C1 segment of cervical spinal cord (tissue), 14 donors: ENCODE results near the gene C16orf74.

Source experiments
- DNase-seq, 14 donors: peaks; one replicate each; lab custom pipeline; 2025; lab: John Stamatoyannopoulos, UW

The C16orf74 gene

DNA sequence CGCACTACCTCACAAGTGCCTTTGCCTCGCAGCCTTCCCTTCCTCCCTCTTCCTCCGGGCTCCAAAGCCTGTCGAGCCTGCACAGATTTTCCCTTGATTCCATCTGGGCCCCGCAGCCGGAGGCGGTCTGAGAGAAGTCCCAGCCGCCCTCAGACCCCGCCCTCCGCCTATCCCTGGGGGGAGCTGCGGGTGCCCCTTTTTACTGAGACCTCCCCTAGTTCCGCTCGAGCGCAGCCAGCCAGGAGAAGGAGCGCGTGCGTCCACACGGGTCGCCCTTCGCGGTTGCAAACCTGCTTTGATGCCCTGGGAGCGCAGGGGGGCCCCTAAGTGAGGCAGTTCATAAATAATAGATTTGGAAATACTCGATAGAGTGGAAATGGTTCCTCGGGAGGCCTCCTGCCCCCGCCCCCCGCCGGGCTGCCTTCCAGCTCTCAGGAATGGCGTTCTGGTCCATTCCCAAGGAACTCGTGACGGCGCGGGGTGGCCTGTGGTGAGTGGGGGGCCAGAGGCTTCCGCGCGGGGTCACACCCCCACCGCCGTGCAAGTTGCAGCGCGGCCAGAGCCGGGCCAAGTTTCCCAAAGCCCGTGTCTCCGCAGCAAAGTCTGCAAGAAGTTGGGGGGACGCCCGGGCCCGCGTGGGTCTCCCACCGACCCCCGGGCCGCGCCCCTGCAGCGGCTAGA is 610 bp downstream of the C16orf74 start:
- DNase-seq: no peak

- DNase-seq: no peak
Observed at GRCh38 chr16:85749771-85750145, 1.1 kb downstream of the C16orf74 start.

DNA sequence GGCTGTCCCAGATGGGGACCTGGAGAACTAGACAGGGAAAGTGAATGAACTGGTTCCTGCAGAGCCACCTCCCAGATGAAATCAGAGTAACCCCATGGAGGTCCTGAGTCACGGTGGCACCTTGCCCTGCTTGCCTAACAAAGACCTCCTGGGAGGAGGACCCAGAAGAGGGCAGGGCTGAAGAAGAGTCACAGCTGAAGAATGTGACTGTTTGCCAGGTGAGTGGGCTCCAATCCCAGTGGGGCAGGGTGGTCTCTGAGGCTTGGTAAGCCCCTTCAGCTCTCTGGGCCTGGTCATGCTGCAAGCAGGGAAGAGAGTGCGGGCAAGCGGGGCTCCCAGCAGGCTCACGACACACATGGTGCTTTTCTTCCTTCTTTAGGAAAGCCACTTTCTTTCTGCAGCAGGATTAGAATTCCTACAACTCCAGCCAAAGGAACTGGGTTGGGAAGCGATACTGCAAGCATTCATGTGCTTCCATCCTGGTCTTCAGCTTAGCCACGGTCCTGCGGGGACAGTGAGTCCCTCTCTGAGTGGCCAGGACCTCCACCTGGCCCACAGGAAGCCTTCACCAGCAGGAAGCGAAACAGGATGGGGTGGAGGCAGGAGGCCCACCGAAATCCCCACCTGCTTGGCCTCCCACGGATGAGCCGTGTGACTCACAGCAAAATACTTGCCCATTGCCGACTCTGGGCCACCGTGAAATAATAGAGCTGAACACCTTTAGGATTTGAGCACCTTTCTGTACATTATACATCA is 4.3 kb downstream of the C16orf74 start:
- no peak for DNase-seq

DNA sequence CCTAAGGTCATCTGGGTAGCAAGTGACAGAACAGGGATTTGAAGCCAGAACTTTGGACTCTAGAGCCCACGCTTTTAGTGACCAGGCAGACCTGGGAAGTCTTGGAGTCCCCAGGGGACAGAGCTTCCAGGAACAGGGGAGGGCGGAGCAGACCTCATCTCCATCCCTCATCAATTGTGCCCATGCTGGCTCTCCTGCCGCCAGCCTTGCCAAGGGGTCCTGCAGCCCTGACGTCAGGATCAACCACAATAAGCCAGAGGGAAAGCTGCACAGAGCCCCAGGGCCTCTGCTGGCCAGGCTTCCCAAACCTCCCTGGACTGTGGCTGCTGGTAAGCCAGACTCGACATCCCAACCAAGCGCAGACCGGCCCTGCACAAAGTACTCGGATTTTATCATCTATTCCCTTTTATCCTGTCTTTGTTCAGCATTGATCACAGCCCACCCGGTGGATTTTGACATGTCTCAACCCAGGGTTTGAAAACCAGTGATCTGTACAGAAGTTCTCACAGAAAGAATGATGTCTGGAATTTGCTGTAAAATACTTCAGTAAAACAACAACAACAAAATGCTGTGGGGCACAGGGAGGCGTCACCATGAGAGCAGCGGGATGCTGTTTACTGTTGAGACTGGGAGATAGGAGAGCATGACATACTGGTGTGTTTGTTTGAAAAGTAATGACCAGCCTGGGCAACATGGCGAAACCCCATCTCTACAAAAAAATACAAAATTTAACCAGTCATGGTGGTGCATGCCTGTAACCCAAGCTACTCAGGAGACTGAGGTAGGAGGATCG is 11.8 kb downstream of the C16orf74 start:
- DNase-seq: no peak

GRCh38 chr16:85736921-85737320 is 14.0 kb downstream of the C16orf74 start:
- DNase-seq: no peak

GRCh38 chr16:85735946-85736345 is 14.9 kb downstream of the C16orf74 start:
- DNase-seq: no peak

DNA sequence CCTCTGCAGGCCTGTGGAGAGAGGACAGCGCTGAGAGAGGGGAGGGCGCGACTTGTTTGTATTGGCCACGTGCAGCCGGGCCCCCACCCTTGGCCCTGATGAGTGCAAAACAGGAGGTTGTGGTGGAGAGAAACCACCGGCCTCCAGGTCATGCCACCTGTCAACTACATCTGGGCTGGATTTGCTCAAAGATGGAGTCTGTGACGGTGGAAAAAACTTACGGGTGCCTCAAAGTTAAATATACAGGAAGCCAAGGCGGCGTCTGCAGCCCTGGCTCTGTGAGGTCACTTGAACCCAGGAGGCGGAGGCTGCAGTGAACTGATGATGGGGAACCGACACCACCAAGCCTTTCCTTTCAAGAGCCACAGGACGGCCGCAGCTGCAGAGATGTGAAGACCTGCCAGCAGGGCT is 15.7 kb downstream of the C16orf74 start:
- DNase-seq: no peak

DNA sequence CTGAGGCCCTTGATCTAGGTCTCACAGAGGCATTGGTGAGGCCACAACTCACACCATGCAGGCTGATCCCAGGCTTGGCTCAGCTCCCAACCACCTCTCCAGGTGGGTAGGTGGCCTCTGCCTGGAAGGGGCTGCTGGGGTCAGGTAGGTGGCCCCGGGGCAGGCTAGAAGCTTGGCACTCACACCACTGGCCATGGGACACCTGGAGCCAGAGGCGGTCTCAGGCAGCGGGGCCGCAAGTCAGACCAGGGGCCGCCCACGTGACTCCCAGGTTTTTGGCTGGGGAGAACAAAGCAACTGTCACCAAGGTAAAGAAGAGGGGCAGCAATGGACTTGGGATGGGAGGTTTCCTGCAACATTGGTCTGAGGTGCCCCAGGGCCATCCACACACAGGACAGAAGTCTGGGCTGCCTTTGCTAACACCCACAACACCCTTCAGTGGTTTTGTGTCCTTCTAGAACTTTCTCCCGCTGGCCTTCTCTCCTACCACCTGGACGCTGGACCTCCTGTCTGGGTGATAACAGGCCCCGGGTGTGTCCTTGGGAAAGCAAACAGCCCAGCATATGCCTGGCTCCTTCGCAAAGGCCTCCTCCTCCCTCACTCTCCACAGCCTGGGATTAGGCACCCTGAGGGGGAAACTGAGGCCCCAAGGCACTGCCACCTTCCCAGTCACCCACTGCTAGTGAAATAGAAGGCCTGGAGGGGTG is 16.4 kb downstream of the C16orf74 start:
- DNase-seq: no peak

DNA sequence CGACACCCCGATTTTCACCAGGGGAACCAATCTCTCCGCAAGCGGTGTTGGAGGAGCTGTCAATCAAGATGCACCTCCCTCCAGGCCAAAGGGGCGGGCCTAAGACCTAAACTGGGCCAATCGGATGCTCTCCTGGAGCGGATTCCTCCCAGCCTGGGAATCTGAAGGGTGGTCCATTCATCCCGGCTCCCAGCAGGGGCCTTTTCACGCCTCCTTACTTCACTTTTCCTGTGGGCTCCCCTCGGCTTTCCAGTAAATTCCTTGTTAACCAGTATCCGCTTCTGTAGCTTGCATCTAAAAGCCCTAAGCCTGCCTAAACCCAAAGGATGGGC is 17.1 kb downstream of the C16orf74 start:
- no peak for DNase-seq

DNA sequence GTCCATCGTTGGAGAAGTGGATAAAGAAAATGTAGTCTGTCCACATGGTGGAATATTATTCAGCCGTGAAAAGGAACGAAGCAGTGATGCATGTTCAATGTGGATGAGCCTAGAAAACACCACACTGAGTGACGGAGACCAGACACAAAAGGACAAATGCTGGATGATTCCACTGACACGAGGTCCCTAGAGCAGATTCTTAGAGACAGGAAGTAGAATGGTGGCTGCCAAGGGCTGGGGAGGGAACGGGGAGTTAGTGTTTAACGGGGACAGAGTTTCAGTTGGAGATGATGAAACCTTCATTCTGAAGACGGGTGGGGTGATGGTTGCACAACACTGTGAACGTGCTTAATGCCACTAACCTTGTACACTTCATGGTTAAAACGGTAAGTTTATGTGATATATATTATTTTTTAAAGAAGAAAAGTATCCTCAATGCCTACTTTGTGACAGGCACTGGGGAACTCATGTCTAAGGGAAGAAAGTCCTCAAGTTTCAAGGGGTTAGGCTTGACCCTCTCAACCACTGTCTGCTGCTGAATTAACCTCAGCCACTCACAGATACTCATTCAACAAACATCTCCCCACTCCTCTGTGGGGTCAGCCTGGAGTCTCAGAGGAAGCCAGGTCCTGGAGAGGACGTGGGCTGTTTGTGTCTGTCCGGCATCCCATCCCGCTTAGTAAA is 17.6 kb downstream of the C16orf74 start:
- no peak for DNase-seq

DNA sequence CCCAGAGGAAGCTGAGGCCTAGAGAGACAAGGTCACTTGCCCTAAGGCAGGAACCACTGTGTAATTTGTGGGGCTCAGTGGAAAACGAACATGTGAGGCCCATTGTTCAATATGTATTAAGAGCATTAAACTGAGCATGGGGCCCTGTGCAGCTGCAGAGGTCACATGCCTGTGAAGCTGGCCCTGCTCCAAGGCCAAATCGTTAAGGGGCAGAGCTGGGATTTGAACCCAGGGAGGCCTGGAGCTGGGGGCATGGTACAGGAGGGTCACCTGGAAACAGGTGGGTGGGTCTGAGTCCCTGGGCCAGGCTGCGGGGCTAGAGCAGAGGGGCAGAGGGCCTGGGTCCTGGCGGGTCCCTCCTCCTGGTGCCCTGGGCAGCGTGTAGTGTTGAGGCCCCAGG is 19.7 kb downstream of the C16orf74 start:
- DNase-seq: no peak

GRCh38 chr16:85730186-85730465 is 20.8 kb downstream of the C16orf74 start:
- DNase-seq: no peak

DNA sequence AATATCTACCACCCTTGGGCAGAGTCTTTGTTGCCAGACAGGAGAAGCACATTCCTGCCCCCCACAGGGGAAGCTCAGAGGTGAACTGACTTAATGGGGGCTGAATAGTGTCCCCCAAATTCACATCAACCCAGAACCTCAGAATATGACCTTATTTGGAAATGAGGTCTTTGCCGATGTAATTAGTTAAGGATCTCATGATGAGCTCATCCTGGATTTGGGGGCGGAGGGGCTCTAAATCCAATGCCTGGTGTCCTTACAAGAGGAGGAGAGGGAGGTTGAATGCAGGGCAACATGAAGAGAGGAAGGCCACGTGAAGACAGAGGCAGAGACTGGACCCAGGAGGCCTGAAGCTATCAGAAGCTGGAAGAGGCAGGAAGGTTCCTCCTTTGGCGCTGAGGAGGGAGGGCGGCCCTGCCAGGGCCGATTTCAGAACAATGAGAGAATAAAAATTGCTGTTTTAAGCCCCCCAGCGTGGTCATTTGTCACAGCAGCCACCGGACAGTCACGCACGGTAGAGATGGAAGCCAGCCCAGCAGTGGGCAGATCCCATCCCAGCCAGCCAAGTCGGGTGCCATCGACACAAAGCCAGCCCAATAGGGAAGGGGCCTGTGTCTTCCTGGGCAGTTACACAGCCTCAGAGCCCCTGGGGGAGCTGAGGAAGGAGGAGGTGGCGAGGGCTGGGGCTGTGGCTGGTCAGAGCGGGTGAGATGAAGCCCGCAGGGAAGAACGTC is 21.3 kb downstream of the C16orf74 start:
- DNase-seq: peak in 2 of 14 donors; percentile 4 to 17

DNA sequence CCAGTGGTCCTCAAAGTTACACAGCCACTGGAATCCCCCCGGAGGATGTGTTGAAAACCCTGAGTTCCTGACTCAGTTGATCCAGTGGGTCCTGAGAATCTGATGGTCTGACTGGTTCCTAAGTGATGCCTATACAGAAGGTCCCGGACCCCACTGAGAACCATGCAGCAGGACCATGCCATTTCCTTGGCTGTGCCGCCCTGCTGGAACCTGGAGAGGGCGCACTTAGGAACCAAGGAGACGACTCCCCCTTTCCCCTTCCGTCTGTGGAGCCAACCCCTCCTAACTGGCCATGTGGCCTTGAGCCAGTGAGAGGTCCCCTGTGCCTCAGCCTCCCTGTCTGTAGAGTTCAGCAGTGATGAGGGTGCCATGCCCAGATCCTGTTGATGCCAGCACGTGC is 22.0 kb downstream of the C16orf74 start:
- no peak for DNase-seq

DNA sequence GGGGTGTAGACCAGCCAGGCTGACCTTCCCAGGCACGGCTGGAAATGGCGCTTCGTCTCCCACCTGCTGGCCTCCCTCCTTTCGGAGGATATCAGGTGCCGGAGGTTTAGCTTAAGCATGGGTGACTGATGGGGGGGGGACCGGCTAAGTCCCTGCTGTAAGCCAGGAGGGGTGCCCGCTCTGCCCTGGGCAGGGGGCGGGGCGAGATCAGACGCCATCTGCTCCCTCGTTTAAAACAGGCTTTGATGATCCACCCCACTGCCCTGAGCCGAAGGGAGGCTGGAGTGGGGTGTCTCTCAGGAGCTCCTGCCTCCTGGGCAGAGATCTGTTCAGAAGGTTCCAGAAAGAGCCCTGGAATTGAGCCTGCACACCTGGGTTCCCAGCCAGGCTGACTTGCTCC is 26.0 kb downstream of the C16orf74 start:
- no peak for DNase-seq

- peak in 1 of 14 donors; percentile 4 for DNase-seq
Observed at GRCh38 chr16:85724126-85724879, 26.6 kb downstream of the C16orf74 start.

DNA sequence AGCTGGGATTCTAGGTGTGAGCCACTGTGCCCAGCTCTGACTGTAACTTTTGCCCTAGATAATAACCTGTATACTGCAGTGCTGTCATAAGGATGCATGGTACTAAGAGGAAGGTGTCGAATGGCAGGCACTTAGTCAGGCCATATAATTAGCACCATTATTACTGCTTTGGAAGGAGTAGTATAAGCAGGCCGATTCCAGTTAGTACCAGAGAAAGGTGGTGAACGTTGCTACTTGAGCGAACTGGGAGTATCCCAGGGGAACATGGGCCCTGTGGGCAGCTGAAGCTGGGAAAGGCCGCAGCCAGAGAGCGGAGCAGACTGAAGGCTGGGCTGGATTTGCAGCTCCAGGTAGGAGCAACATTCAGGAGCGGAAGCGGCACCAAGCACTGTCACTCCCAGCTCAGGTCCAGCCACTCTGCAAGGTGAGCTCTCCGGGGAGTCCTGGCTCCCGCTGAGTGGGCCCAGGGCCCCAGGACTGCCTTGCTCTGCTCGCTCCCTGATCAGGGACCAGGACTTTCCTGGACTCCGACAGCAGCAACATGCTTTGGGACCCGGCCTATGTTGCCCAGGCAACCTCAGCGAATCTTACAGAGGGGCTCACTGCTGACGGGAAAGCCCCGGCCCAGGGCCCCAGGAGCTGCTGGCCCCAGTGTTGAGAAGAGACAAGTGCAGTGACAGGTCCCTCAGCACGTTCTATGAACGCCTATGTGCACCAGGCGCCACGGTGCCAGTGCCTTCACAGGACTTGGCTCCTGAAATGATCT is 28.6 kb downstream of the C16orf74 start:
- peak in 3 of 14 donors; percentile 17 to 68 (median 24) for DNase-seq

GRCh38 chr16:85720302-85720637 is 30.6 kb downstream of the C16orf74 start:
- DNase-seq: no peak

- no peak for DNase-seq
Observed at GRCh38 chr16:85719605-85720301, 31.1 kb downstream of the C16orf74 start.
